ENCODE results near the gene DUSP10. TPM values are rescaled to one million over a fixed set of nuclear protein-coding genes. Genes with fewer than 3 reads are reported as not detected.

The DUSP10 gene
- total RNA-seq, 1 experiment from 2014 or later = 1.7 TPM

GRCh38 chr1:221717485-221717853 is 24.4 kb downstream of the DUSP10 start:
- RAD21 ChIA-PET (ENCODE audit: low non-redundant PET in 1 of 2, low total read pairs in 2 of 2, uncharacterized antibody in 2 of 2, unreplicated experiment in 2 of 2) = no interaction called here
- POLR2A ChIA-PET = no interaction called here
- Histone ChIP-seq H3K4me2 (ENCODE audit: low read length) (no peak overlapping the region), H3K27me3 (ENCODE audit: insufficient read depth, low read length) (no peaks in the 10 kb centered on the region), H3K36me3 (ENCODE audit: control insufficient read depth in 1 of 2, insufficient read depth in 2 of 2, low read length in 2 of 2) (no peaks in the 10 kb centered on the region), H3K4me3 (replicated peaks in 1 of 2; ENCODE audit: low read depth in 1 of 2, low read length in 2 of 2) (no peak overlapping the region), H3K9me3 (ENCODE audit: control insufficient read depth in 1 of 2, insufficient read depth in 1 of 2, low read depth in 1 of 2, low read length in 2 of 2) (no peaks in the 10 kb centered on the region), H4K20me1 (ENCODE audit: insufficient read depth) (no peaks in the 10 kb centered on the region), H3K9me2 (ENCODE audit: insufficient read depth) (no peaks in the 10 kb centered on the region), H3K4me1 (ENCODE audit: control insufficient read depth in 1 of 2, insufficient read depth in 2 of 2, low read length in 2 of 2) (no peaks in the 10 kb centered on the region), H3K79me2 (ENCODE audit: insufficient read depth, low read length) (no peaks in the 10 kb centered on the region), H2AFZ (ENCODE audit: low read depth, low read length, poor library complexity, severe bottlenecking) (no peak overlapping the region), H3K27ac (ENCODE audit: low read depth, low read length) (no peak overlapping the region), H3K9ac (ENCODE audit: low read length) (no peak overlapping the region)
- no peak for TF ChIP-seq REST (IDR thresholded peaks at IDR 0.05; ENCODE audit: low read depth)
- TF ChIP-seq ZFX (IDR thresholded peaks at IDR 0.05) = no peak
- no peak for TF ChIP-seq SIN3A (IDR thresholded peaks at IDR 0.05; ENCODE audit: low read depth)
- TF ChIP-seq POLR2A (IDR thresholded peaks at IDR 0.05; ENCODE audit: borderline replicate concordance, extremely low read depth, insufficient read depth, insufficient read length) = no peak
- TF ChIP-seq ELF1 (IDR thresholded peaks at IDR 0.05; ENCODE audit: borderline replicate concordance, low read depth) = no peak
- no peak for TF ChIP-seq SP1 (IDR thresholded peaks at IDR 0.05; ENCODE audit: low read depth)
- TF ChIP-seq ATF3 (IDR thresholded peaks at IDR 0.05) = no peak
- TF ChIP-seq JUND (IDR thresholded peaks at IDR 0.05) = no peak
- no peak for TF ChIP-seq TCF7L2 (IDR thresholded peaks at IDR 0.05; ENCODE audit: borderline replicate concordance, extremely low read depth, insufficient read depth, insufficient read length)
- intact Hi-C loops (cut with micrococcal nuclease) = no loop called here
- DNase-seq (ENCODE audit: low read depth, low spot score) (no peak), ATAC-seq (no peak)
- no TSS peak for BruUV-seq (replicated peaks)
- CTCF ChIA-PET = no interaction called here

Data from HCT116 (cell line).